RWPE2 (cell line): ENCODE data around the gene DOK1.

Source experiments
- ATAC-seq: fragments of 200-7000 bp; cut with Tn5 transposase; 3 replicates; pipeline ENCODE4 v1.9.1; 2021; ENCODE audit warnings: low read depth
- DNase-seq: peaks from one replicate; pipeline ENCODE4 v3.0.0-alpha.2; 2020; ENCODE audit warnings: low spot score
- H3K27ac ChIP-seq: fragments of 450-650 bp; 2 replicates; pipeline ENCODE4 v1.5.1; 2017; ENCODE audit warnings: mild to moderate bottlenecking; ENCODE audit not compliant: poor library complexity, severe bottlenecking
- H3K27me3 ChIP-seq: fragments of 250-450 bp; sonication (Bioruptor Pico); 2 replicates; pipeline ENCODE4 v1.5.1; 2021; ENCODE audit warnings: mild to moderate bottlenecking, moderate library complexity; ENCODE audit not compliant: insufficient read depth, poor library complexity, severe bottlenecking
- H3K36me3 ChIP-seq: fragments of 250-450 bp; sonication (Bioruptor Pico); 2 replicates; pipeline ENCODE4 v1.5.1; 2020; ENCODE audit warnings: low read depth, mild to moderate bottlenecking, moderate library complexity
- H3K4me1 ChIP-seq: fragments of 250-450 bp; sonication (Bioruptor Pico); 2 replicates; pipeline ENCODE4 v1.5.1; 2021; ENCODE audit warnings: mild to moderate bottlenecking, moderate library complexity; ENCODE audit not compliant: insufficient read depth, poor library complexity, severe bottlenecking
- H3K4me3 ChIP-seq: fragments of 250-450 bp; sonication (Bioruptor Pico); 2 replicates; pipeline ENCODE4 v1.5.1; 2021; ENCODE audit warnings: mild to moderate bottlenecking, moderate library complexity; ENCODE audit not compliant: severe bottlenecking
- H3K9me3 ChIP-seq: fragments of 250-450 bp; sonication (Bioruptor Pico); 2 replicates; pipeline ENCODE4 v1.5.1; 2021; ENCODE audit warnings: mild to moderate bottlenecking, moderate library complexity; ENCODE audit not compliant: severe bottlenecking
- TF ChIP-seq, protein P1 (sequence below): fragments of 450-650 bp; IDR thresholded peaks from one replicate; pipeline ENCODE4 v1.5.1; 2017; ENCODE audit warnings: mild to moderate bottlenecking, moderate library complexity; ENCODE audit not compliant: poor library complexity, severe bottlenecking

Gene DOK1

DNA sequence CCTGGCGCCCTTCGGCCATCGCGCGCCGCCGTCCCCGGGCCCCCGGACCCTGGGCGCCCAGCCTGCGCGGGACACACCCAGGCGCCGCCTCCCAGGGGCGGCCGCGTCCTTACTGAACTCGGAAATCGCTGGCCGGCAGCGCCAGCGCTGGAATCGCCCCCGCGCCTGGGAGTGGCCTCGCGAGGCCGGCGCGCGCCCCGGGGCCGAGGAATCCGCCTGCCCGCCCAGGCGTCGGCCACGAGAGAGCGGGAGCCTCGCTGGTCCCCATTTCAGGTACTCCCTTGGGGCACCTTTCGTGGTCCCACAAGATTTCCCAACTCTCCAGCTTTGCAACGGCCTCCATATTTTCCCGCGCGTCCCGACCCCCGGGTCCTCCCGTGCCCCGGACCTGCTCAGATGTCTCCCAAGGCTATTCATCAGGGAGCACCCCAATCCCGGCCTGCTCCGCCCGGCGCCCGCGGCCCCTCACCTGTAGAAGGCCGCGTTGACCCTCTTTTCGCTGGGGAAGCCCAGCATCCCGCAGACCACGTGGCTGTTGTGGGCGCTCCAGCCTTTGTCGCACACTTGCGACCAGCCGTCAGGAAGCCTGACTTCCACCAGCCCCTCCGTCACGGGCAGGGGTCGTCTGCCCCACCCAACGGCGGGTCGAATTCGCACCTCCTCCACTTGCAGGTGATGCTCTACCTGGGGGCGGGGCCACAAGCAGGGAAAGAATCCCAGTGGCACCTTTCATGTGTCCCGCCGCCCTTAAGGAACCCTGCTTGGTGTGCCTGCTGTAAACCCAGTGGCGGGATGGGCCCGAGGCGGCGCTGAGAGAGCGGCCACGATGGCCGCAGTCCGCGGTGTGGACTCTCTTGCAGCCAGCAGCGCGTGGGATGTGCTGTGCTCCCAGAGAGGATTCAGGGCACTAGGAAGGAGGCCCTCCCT is 5.4 kb upstream of the DOK1 start:
- H3K4me1 ChIP-seq = peaks cover 6% of the 10 kb centered on the region
- no peaks in the 10 kb centered on the region for H3K36me3 ChIP-seq
- ATAC-seq (peak; percentile 83), DNase-seq (no peak)
- peak overlapping the region; percentile 33 for H3K27ac ChIP-seq
- TF ChIP-seq, protein P1, sequence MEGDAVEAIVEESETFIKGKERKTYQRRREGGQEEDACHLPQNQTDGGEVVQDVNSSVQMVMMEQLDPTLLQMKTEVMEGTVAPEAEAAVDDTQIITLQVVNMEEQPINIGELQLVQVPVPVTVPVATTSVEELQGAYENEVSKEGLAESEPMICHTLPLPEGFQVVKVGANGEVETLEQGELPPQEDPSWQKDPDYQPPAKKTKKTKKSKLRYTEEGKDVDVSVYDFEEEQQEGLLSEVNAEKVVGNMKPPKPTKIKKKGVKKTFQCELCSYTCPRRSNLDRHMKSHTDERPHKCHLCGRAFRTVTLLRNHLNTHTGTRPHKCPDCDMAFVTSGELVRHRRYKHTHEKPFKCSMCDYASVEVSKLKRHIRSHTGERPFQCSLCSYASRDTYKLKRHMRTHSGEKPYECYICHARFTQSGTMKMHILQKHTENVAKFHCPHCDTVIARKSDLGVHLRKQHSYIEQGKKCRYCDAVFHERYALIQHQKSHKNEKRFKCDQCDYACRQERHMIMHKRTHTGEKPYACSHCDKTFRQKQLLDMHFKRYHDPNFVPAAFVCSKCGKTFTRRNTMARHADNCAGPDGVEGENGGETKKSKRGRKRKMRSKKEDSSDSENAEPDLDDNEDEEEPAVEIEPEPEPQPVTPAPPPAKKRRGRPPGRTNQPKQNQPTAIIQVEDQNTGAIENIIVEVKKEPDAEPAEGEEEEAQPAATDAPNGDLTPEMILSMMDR = no peak
- H3K27me3 ChIP-seq = no peaks in the 10 kb centered on the region
- H3K4me3 ChIP-seq = peak overlapping the region; percentile 49
- no peaks in the 10 kb centered on the region for H3K9me3 ChIP-seq

DNA sequence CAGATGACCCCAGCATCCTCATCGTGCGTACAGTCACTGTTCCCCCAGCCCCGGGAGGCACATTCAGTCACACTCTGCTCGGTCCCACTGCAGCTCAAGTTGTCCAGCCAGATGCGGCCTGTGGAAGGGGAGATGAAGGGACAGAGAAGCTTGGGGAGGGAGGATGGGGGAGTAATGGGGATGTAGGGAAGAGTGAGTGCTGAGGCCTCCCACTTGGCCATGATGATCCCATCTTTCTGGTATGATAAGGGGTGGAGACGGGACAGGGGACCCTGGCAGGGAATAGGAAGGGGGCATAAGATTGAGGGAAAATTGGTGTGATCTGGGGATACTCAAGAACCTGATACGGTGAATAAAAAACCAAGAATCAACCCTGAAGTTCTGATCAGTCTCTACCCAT is 4.3 kb upstream of the DOK1 start:
- Histone ChIP-seq H3K9me3 (no peaks in the 10 kb centered on the region), H3K36me3 (no peaks in the 10 kb centered on the region), H3K27me3 (no peaks in the 10 kb centered on the region), H3K4me1 (peaks cover 6% of the 10 kb centered on the region), H3K27ac (no peak overlapping the region), H3K4me3 (no peak overlapping the region)
- TF ChIP-seq, protein P1 = no peak
- DNase-seq (no peak), ATAC-seq (no peak)

DNA sequence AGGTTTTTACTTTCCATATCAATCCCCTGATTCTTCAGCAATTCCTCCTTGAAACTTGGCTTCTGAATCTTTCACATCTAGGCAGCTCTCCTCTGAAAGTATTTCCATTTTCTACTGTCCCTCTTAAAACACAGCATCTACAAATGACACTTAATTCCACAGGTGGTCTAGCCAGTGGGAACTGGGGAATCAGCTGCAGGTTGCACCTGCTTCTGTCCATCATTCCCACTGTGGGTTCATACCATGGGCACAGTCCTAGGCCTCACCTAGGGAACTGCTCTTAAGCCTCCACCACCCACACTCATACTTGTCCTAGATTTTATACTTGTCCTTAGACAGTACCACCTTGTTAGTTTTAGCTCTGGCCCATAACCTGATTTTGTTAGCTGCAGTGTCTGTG is 3.0 kb upstream of the DOK1 start:
- no peaks in the 10 kb centered on the region for H3K9me3 ChIP-seq
- H3K27me3 ChIP-seq = no peaks in the 10 kb centered on the region
- H3K27ac ChIP-seq = no peak overlapping the region
- no peak for DNase-seq
- peaks cover 6% of the 10 kb centered on the region for H3K4me1 ChIP-seq
- no peak for ATAC-seq
- H3K36me3 ChIP-seq = no peaks in the 10 kb centered on the region
- H3K4me3 ChIP-seq = no peak overlapping the region
- TF ChIP-seq, protein P1 = no peak

DNA sequence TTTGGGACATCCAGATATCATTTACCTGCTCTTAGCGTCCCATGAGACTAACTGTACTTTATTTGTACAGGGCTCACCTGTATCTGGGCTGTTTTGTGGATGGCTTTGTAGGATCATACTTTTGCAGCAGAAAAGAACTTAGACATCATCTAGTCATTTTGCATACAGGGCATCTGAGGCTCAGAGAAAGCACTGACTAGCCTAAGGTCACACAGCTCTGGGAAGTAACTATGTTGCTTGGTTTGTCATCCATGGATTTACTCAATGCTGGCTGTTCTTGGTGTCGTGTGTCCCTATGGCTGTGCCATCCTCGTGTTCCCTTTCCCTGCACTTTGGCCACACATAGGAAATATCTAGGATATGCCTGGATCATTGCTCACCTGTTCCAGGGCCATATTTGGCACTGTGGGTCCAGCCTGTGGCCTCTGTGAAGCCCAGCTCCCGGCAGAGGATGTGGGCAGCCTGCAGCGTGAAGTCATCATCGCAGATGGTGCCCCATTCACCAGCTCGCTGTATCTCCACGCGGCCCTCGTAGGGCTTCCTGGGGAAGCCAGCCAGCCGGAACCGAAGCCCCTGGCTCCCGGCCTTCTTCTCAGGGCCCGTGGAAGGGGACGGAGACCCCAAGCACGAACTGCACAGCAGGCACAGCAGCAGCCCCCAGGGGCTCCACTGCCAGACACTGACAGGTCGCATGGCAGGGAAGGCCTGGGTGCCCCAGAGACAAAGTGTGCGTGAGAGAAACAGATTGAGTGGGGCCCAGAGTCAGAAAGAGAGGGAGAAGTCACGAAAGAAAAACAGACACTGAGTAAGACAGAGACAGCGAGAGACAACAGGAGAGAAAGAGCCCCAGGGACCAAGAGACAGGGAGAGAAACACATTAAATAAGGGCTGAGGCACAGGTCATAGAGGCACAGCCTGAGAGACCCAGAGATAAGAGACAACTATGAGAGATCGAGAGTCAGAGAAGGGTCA is 2.3 kb upstream of the DOK1 start:
- ATAC-seq (no peak), DNase-seq (no peak)
- Histone ChIP-seq H3K4me3 (no peak overlapping the region), H3K36me3 (no peaks in the 10 kb centered on the region), H3K27me3 (no peaks in the 10 kb centered on the region), H3K4me1 (peaks cover 6% of the 10 kb centered on the region), H3K27ac (no peak overlapping the region), H3K9me3 (no peaks in the 10 kb centered on the region)
- TF ChIP-seq, protein P1 = no peak
